ENCODE results near the gene UTP25.

DNA sequence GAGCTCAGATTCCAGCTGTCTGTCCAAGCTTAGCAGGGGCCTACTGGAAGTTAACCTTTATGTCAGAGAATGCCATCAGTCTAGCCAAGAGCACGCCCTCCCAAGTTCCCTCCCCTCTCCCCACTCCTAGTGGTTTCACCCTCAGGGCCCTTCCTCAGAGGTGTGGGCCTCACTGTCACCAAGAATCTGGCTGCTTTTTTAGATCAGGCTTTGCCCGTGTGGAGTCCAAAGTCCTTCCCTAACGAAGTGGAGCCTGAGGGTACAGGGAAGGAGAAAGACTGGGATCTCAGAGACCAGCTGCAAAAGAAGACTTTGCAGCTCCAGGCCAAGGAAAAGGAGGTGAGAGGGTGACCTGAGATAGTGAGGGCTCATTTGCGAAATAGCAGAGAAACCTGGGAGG is 47.5 kb upstream of the UTP25 start:
- TF ChIP-seq CTCF (IDR thresholded peaks at IDR 0.05) (no peak), POLR2A (IDR thresholded peaks at IDR 0.05) (no peak)

Measured in adrenal gland (tissue), 5 donors.